ENCODE data around the gene CYSTM1. TPM values are rescaled to one million over a fixed set of nuclear protein-coding genes. Genes with fewer than 3 reads are reported as not detected.

The CYSTM1 gene
- total and polyA plus RNA-seq, 10 donors = 25.8 to 78.3 (median 38.3) TPM

GRCh38 chr5:140148508-140148907 lies 26.5 kb upstream of the CYSTM1 start:
- H3K36me3 ChIP-seq = no peaks in the 10 kb centered on the region
- peaks cover 10 to 53% (median 24%) of the 10 kb centered on the region in 6 donors for H3K4me1 ChIP-seq
- intact Hi-C loops (cut with DNase I; ENCODE audit: low total_unique reads) = loop anchor here (5.0 kb wide), 1 partner anchor 356 kb away; no protein-coding TSS in a partner anchor
- H3K27ac ChIP-seq = no peak overlapping the region
- peaks cover 0 to 23% (median 8%) of the 10 kb centered on the region in 7 donors for H3K27me3 ChIP-seq (replicated peaks in 1 of 7)
- no peak for DNase-seq
- WGBS, 5 donors = 42 to 51% (median 45%) methylated on average over 6 of the region's 6 CpGs
- TF ChIP-seq, protein P1, sequence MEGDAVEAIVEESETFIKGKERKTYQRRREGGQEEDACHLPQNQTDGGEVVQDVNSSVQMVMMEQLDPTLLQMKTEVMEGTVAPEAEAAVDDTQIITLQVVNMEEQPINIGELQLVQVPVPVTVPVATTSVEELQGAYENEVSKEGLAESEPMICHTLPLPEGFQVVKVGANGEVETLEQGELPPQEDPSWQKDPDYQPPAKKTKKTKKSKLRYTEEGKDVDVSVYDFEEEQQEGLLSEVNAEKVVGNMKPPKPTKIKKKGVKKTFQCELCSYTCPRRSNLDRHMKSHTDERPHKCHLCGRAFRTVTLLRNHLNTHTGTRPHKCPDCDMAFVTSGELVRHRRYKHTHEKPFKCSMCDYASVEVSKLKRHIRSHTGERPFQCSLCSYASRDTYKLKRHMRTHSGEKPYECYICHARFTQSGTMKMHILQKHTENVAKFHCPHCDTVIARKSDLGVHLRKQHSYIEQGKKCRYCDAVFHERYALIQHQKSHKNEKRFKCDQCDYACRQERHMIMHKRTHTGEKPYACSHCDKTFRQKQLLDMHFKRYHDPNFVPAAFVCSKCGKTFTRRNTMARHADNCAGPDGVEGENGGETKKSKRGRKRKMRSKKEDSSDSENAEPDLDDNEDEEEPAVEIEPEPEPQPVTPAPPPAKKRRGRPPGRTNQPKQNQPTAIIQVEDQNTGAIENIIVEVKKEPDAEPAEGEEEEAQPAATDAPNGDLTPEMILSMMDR (IDR thresholded peaks at IDR 0.05 in 8 of 11, conservative IDR thresholded peaks at IDR 0.05 in 3 of 11) = no peak
- no peak for TF ChIP-seq POLR2AphosphoS5 (IDR thresholded peaks at IDR 0.05)
- TF ChIP-seq POLR2A (IDR thresholded peaks at IDR 0.05) = no peak
- H3K9me3 ChIP-seq = no peaks in the 10 kb centered on the region
- H3K4me3 ChIP-seq = no peak overlapping the region

DNA sequence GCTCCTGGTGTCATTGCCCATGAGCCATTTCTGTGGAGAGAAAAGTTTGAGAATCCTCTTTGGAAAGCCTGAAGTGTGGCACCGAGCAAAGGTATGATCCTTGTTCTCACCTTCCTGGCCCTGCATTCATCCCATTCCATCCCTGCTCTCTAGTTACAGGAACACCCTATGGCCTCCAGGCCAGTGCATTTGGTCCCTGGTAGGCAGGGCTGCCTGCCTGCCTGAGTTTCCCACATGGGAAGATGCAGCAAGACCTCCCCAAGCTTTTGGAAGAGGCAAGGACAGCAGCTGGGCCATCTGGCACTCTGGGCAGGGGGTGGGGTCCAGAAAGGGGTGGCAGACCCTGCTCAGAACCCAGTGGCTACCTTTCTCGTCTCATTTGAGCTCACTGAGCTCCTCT lies 24.8 kb upstream of the CYSTM1 start:
- Histone ChIP-seq H3K27me3 (replicated peaks in 1 of 7) (peaks cover 0 to 15% (median 6%) of the 10 kb centered on the region in 7 donors), H3K4me3 (no peak overlapping the region), H3K36me3 (no peaks in the 10 kb centered on the region), H3K4me1 (peaks cover 10 to 40% (median 16%) of the 10 kb centered on the region in 6 donors), H3K9me3 (no peaks in the 10 kb centered on the region), H3K27ac (no peak overlapping the region)
- intact Hi-C loops (cut with DNase I; ENCODE audit: low total_unique reads) = no loop called here
- DNase-seq = no peak
- TF ChIP-seq POLR2A (IDR thresholded peaks at IDR 0.05) = no peak
- TF ChIP-seq POLR2AphosphoS5 (IDR thresholded peaks at IDR 0.05) = no peak
- TF ChIP-seq, protein P1 (IDR thresholded peaks at IDR 0.05 in 8 of 11, conservative IDR thresholded peaks at IDR 0.05 in 3 of 11) = no peak
- WGBS, 5 donors = 82 to 95% (median 89%) methylated on average over 2 of the region's 2 CpGs

- no peaks in the 10 kb centered on the region for H3K9me3 ChIP-seq
- H3K4me3 ChIP-seq = no peak overlapping the region
- H3K36me3 ChIP-seq = no peaks in the 10 kb centered on the region
- H3K4me1 ChIP-seq = peaks cover 2 to 30% (median 4%) of the 10 kb centered on the region in 6 donors
- no peak for DNase-seq
- H3K27me3 ChIP-seq (replicated peaks in 1 of 7) = peaks cover 0 to 3% (median 0%) of the 10 kb centered on the region in 7 donors
- 68 to 89% (median 82%) methylated on average over 7 of the region's 7 CpGs for WGBS, 5 donors
- no peak for TF ChIP-seq POLR2A (IDR thresholded peaks at IDR 0.05)
- no peak for TF ChIP-seq POLR2AphosphoS5 (IDR thresholded peaks at IDR 0.05)
- TF ChIP-seq, protein P1 (IDR thresholded peaks at IDR 0.05 in 8 of 11, conservative IDR thresholded peaks at IDR 0.05 in 3 of 11) = no peak
- intact Hi-C loops (cut with DNase I; ENCODE audit: low total_unique reads) = no loop called here
- H3K27ac ChIP-seq = no peak overlapping the region
Measured at GRCh38 chr5:140151144-140152021, 23.6 kb upstream of the CYSTM1 start.
